Measurements from ENCODE around the gene UNC5B.

Gene UNC5B

GRCh38 chr10:71325267-71325666, 112.9 kb downstream of the UNC5B start:
- no peak for DNase-seq

- no peak for DNase-seq
Measured at GRCh38 chr10:71326464-71326881, 114.1 kb downstream of the UNC5B start.

GRCh38 chr10:71330789-71331404, 118.5 kb downstream of the UNC5B start:
- no peak for DNase-seq

GRCh38 chr10:71331736-71332135, 119.4 kb downstream of the UNC5B start:
- DNase-seq: no peak

- DNase-seq: no peak
Measured at GRCh38 chr10:71332466-71332865, 120.1 kb downstream of the UNC5B start.

- DNase-seq: no peak
Measured at GRCh38 chr10:71333129-71333887, 120.9 kb downstream of the UNC5B start.

- DNase-seq: no peak
Measured at GRCh38 chr10:71334221-71334791, 121.9 kb downstream of the UNC5B start.

- DNase-seq: no peak
Measured at GRCh38 chr10:71335173-71335708, 122.9 kb downstream of the UNC5B start.

GRCh38 chr10:71336632-71337031, 124.3 kb downstream of the UNC5B start:
- no peak for DNase-seq

GRCh38 chr10:71337219-71337701, 124.9 kb downstream of the UNC5B start:
- DNase-seq: no peak

GRCh38 chr10:71338728-71339495, 126.5 kb downstream of the UNC5B start:
- DNase-seq: no peak

- no peak for DNase-seq
Measured at GRCh38 chr10:71339796-71340589, 127.6 kb downstream of the UNC5B start.

- no peak for DNase-seq
Measured at GRCh38 chr10:71342573-71343391, 130.4 kb downstream of the UNC5B start.

- DNase-seq: no peak
Measured at GRCh38 chr10:71343392-71343773, 131.0 kb downstream of the UNC5B start.

GRCh38 chr10:71344154-71344925, 132.0 kb downstream of the UNC5B start:
- DNase-seq: no peak

- DNase-seq: no peak
Measured at GRCh38 chr10:71344993-71345480, 132.7 kb downstream of the UNC5B start.

GRCh38 chr10:71345694-71346093, 133.3 kb downstream of the UNC5B start:
- no peak for DNase-seq

GRCh38 chr10:71346731-71347130, 134.4 kb downstream of the UNC5B start:
- no peak for DNase-seq

GRCh38 chr10:71347587-71348395, 135.4 kb downstream of the UNC5B start:
- no peak for DNase-seq

Data from right forelimb (tissue), 1 donor.